Keratinocyte (primary cell): ENCODE data around the gene ARHGAP28. TPM values are rescaled to one million over a fixed set of nuclear protein-coding genes. Genes with fewer than 3 reads are reported as not detected.

ENCODE experiments used
- DNase-seq: peaks from one replicate; pipeline ENCODE4 v3.0.0-alpha.2; 2011; ENCODE audit warnings: low read depth, missing footprints, low spot score
- FAIRE-seq: peaks from 2 replicates; lab custom pipeline; 2011; peaks lifted over from hg19 to GRCh38; lab: Jason Lieb, UNC
- H2AFZ ChIP-seq: 2 replicates; pipeline ENCODE4 v1.6.0; 2012; ENCODE audit warnings: low read length, control low read depth, inconsistent platforms; ENCODE audit not compliant: control insufficient read depth
- H3K27ac ChIP-seq: 2 replicates; pipeline ENCODE4 v1.5.1; 2011; ENCODE audit warnings: low read length; ENCODE audit not compliant: control insufficient read depth, insufficient read depth
- H3K27me3 ChIP-seq: 3 replicates; pipeline ENCODE4 v1.6.0; 2011; ENCODE audit warnings: low read length; ENCODE audit not compliant: control insufficient read depth, insufficient read depth; ENCODE audit errors: extremely low read depth
- H3K36me3 ChIP-seq, 2 experiments: 2 replicates in 1 of 2; 3 replicates in 1 of 2; pipeline ENCODE4 v1.5.1; 2011; ENCODE audit warnings: low read length in 2 of 2, mild to moderate bottlenecking in 1 of 2; ENCODE audit not compliant: control insufficient read depth in 2 of 2, insufficient read depth in 2 of 2; ENCODE audit errors: extremely low read depth in 1 of 2
- H3K4me1 ChIP-seq: 3 replicates; pipeline ENCODE4 v1.5.1; 2011; ENCODE audit warnings: low read length; ENCODE audit not compliant: control insufficient read depth, insufficient read depth; ENCODE audit errors: extremely low read depth
- H3K4me2 ChIP-seq: 3 replicates; pipeline ENCODE4 v1.6.0; 2011; ENCODE audit warnings: low read depth, low read length; ENCODE audit not compliant: control insufficient read depth, insufficient read depth; ENCODE audit errors: extremely low read depth
- H3K4me3 ChIP-seq, 3 experiments: fragments of 200-600 bp in 1 of 3; sonication (generic) in 1 of 3; 2 replicates in 2 of 3; 3 replicates in 1 of 3; pipeline ENCODE4 v1.5.1; 2011 to 2016; ENCODE audit warnings: low read length in 3 of 3, mild to moderate bottlenecking in 3 of 3, control low read depth in 2 of 3, inconsistent platforms in 1 of 3, low read depth in 1 of 3, mixed read lengths in 1 of 3, mixed run types in 1 of 3, moderate library complexity in 1 of 3; ENCODE audit not compliant: control insufficient read depth in 2 of 3, insufficient read depth in 2 of 3; ENCODE audit errors: extremely low read depth in 1 of 3
- H3K79me2 ChIP-seq: 2 replicates; pipeline ENCODE4 v1.6.0; 2012; ENCODE audit warnings: low read length; ENCODE audit not compliant: control insufficient read depth, insufficient read depth
- H3K9ac ChIP-seq: 3 replicates; pipeline ENCODE4 v1.6.0; 2011; ENCODE audit warnings: low read length; ENCODE audit not compliant: control insufficient read depth, insufficient read depth; ENCODE audit errors: extremely low read depth
- H3K9me1 ChIP-seq: 3 replicates; pipeline ENCODE4 v1.6.0; 2011; ENCODE audit warnings: low read length; ENCODE audit not compliant: control insufficient read depth, insufficient read depth; ENCODE audit errors: extremely low read depth
- H3K9me3 ChIP-seq: 2 replicates; pipeline ENCODE4 v1.5.1; 2012; ENCODE audit warnings: low read depth, low read length; ENCODE audit not compliant: control insufficient read depth
- H4K20me1 ChIP-seq: 3 replicates; pipeline ENCODE4 v1.6.0; 2011; ENCODE audit warnings: low read length; ENCODE audit not compliant: control insufficient read depth, insufficient read depth; ENCODE audit errors: extremely low read depth
- EZH2 ChIP-seq: IDR thresholded peaks from one replicate; pipeline ENCODE4 v1.6.1; 2012; ENCODE audit warnings: inconsistent platforms, mild to moderate bottlenecking, low read length, moderate library complexity
- dilution Hi-C: fragments of 300-500 bp; cut with MboI; formaldehyde crosslinking; loops from one replicate; pipeline ENCODE4 v1.7.0; 2020; ENCODE audit warnings: low sequenced_read_pairs; ENCODE audit not compliant: extremely low pct_ligation_motif_present
- polyA plus RNA-seq, 5 experiments: library from polyadenylated mRNA; depleted of rRNA in 3 of 5; stranded (reverse) in 3 of 5; stranded (forward) in 1 of 5; unstranded in 1 of 5; fragments of >200 nt; gene quantifications; 1 replicate in 1 of 5; 2 replicates in 3 of 5; 3 replicates in 1 of 5; pipeline versions ENCODE4 v1.2.1 to v1.2.3, GENCODE V29; 2011 to 2012; ENCODE audit warnings: missing spikeins in 2 of 5, low read depth in 1 of 5, low replicate concordance in 1 of 5
- TF ChIP-seq, protein P1 (sequence below), 3 experiments: IDR thresholded peaks in 1 of 3; conservative IDR thresholded peaks in 1 of 3; optimal IDR thresholded peaks in 1 of 3; 2 replicates in 2 of 3; 3 replicates in 1 of 3; pipeline versions ENCODE3 to v1.5.1; 2011; ENCODE audit warnings: low read length in 3 of 3, mild to moderate bottlenecking in 3 of 3, moderate library complexity in 2 of 3, control low read depth in 1 of 3, inconsistent platforms in 1 of 3; ENCODE audit not compliant: insufficient read depth in 2 of 3; ENCODE audit errors: extremely low read depth in 1 of 3

Gene ARHGAP28
- polyA plus RNA-seq, 1 donor (not counting 4 experiments of a cell fraction or from before 2014, with no cell fraction given): 0.43 TPM

- Histone ChIP-seq H3K4me2 (no peak overlapping the region), H3K9me3 (no peaks in the 10 kb centered on the region), H3K9me1 (no peaks in the 10 kb centered on the region), H3K79me2 (no peaks in the 10 kb centered on the region), H3K4me1 (no peaks in the 10 kb centered on the region), H3K27ac (no peak overlapping the region), H2AFZ (no peak overlapping the region), H3K36me3 (no peaks in the 10 kb centered on the region), H4K20me1 (no peaks in the 10 kb centered on the region), H3K9ac (no peak overlapping the region), H3K4me3 (no peak overlapping the region), H3K27me3 (no peaks in the 10 kb centered on the region)
- FAIRE-seq: no peak
- dilution Hi-C loops: no loop called here
- no peak for DNase-seq
- TF ChIP-seq EZH2: no peak
- TF ChIP-seq, protein P1, sequence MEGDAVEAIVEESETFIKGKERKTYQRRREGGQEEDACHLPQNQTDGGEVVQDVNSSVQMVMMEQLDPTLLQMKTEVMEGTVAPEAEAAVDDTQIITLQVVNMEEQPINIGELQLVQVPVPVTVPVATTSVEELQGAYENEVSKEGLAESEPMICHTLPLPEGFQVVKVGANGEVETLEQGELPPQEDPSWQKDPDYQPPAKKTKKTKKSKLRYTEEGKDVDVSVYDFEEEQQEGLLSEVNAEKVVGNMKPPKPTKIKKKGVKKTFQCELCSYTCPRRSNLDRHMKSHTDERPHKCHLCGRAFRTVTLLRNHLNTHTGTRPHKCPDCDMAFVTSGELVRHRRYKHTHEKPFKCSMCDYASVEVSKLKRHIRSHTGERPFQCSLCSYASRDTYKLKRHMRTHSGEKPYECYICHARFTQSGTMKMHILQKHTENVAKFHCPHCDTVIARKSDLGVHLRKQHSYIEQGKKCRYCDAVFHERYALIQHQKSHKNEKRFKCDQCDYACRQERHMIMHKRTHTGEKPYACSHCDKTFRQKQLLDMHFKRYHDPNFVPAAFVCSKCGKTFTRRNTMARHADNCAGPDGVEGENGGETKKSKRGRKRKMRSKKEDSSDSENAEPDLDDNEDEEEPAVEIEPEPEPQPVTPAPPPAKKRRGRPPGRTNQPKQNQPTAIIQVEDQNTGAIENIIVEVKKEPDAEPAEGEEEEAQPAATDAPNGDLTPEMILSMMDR (optimal IDR thresholded peaks at IDR 0.05 in 1 of 3, IDR thresholded peaks at IDR 0.05 in 1 of 3, conservative IDR thresholded peaks at IDR 0.05 in 1 of 3; ENCODE audit: extremely low read depth in 1 of 3, insufficient read depth in 2 of 3, low read length in 3 of 3): no peak
These were observed 120.9 kb downstream of the ARHGAP28 start for GRCh38 chr18:6850396-6850795.

DNA sequence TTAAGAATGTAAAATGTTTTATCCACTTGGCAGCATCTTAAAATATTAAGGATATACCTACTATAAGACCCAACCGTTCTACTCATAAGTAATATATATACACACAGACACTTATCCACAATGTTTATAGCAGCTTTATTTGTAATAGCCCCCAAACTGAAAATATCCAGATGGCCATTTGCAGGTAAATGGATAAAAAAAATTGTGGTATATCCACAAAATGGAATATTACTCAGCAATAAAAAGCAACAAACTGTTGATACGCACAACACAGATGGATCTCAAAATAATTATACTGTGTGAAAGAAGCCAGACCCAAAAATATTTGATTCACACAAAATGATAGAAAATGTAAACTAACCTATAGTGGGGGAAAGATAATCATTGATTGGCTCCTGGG lies 122.0 kb downstream of the ARHGAP28 start:
- H3K4me2 ChIP-seq: no peak overlapping the region
- FAIRE-seq (no peak), DNase-seq (no peak)
- no peaks in the 10 kb centered on the region for H3K79me2 ChIP-seq
- no peak overlapping the region for H3K27ac ChIP-seq
- no peaks in the 10 kb centered on the region for H3K4me1 ChIP-seq
- H2AFZ ChIP-seq: no peak overlapping the region
- H3K9me3 ChIP-seq: no peaks in the 10 kb centered on the region
- no peak overlapping the region for H3K4me3 ChIP-seq
- dilution Hi-C loops: no loop called here
- no peaks in the 10 kb centered on the region for H3K36me3 ChIP-seq
- no peaks in the 10 kb centered on the region for H3K27me3 ChIP-seq
- no peak overlapping the region for H3K9ac ChIP-seq
- TF ChIP-seq EZH2: no peak
- TF ChIP-seq, protein P1 (optimal IDR thresholded peaks at IDR 0.05 in 1 of 3, IDR thresholded peaks at IDR 0.05 in 1 of 3, conservative IDR thresholded peaks at IDR 0.05 in 1 of 3; ENCODE audit: extremely low read depth in 1 of 3, insufficient read depth in 2 of 3, low read length in 3 of 3): no peak
- no peaks in the 10 kb centered on the region for H4K20me1 ChIP-seq
- no peaks in the 10 kb centered on the region for H3K9me1 ChIP-seq
